ENCODE data around the gene PRR23E.

Gene PRR23E

GRCh38 chr3:127234778-127235177 lies 41.8 kb downstream of the PRR23E start:
- no peak for DNase-seq

- no peak for DNase-seq
Measured at GRCh38 chr3:127235706-127236105, 42.8 kb downstream of the PRR23E start.

GRCh38 chr3:127237835-127238234 lies 44.9 kb downstream of the PRR23E start:
- DNase-seq, result no peak

GRCh38 chr3:127238602-127239001 lies 45.7 kb downstream of the PRR23E start:
- DNase-seq, result no peak

GRCh38 chr3:127247292-127247691 lies 54.4 kb downstream of the PRR23E start:
- no peak for DNase-seq
